OCI-LY3 (cell line): Measurements from ENCODE around the gene UNC79.
A peak's percentile ranks its signal among the peaks of the same experiment; 100 is the strongest.

Source experiments
- H2AFZ ChIP-seq: fragments of 200-600, 300-600 bp; shearing (Covaris generic); 2 replicates; pipeline ENCODE4 v1.6.0; 2014; ENCODE audit warnings: antibody characterized with exemption, low read depth, low read length
- H3K27ac ChIP-seq: fragments of 200-600, 300-600 bp; sonication (generic); 2 replicates; pipeline ENCODE4 v1.5.1; 2014; ENCODE audit warnings: mild to moderate bottlenecking, low read length, moderate library complexity, mixed read lengths
- H3K27me3 ChIP-seq: fragments of 200-600, 300-600 bp; sonication (generic); 2 replicates; pipeline ENCODE4 v1.6.1; 2014; ENCODE audit warnings: low read depth, low read length, mixed read lengths
- H3K36me3 ChIP-seq: fragments of 200-600, 300-600 bp; sonication (generic); replicated peaks from 2 replicates; pipeline ENCODE3; 2014; ENCODE audit warnings: low read depth, low read length, mixed read lengths
- H3K4me1 ChIP-seq: fragments of 300-600, 200-600 bp; sonication (generic); 2 replicates; pipeline ENCODE4 v1.6.1; 2014; ENCODE audit warnings: low read length, mixed read lengths
- H3K4me2 ChIP-seq: fragments of 200-600, 300-600 bp; sonication (generic); 2 replicates; pipeline ENCODE4 v1.6.1; 2014; ENCODE audit warnings: low read length, mixed read lengths
- H3K4me3 ChIP-seq: fragments of 300-600, 200-600 bp; sonication (generic); 2 replicates; pipeline ENCODE4 v1.5.1; 2014; ENCODE audit warnings: antibody characterized with exemption, mild to moderate bottlenecking, low read length, moderate library complexity
- H3K79me2 ChIP-seq: fragments of 300-600, 200-600 bp; shearing (Covaris generic); 2 replicates; pipeline ENCODE4 v1.6.1; 2014; ENCODE audit warnings: mild to moderate bottlenecking, low read length, mixed read lengths
- H3K9ac ChIP-seq: fragments of 300-600, 200-600 bp; shearing (Covaris generic); 2 replicates; pipeline ENCODE4 v1.6.0; 2014; ENCODE audit warnings: mild to moderate bottlenecking, low read length, moderate library complexity
- H3K9me3 ChIP-seq: fragments of 200-600, 300-600 bp; shearing (Covaris generic); 2 replicates; pipeline ENCODE4 v1.6.1; 2014; ENCODE audit warnings: low read length, mixed read lengths; ENCODE audit not compliant: insufficient read depth
- H4K20me1 ChIP-seq: fragments of 200-600, 300-600 bp; sonication (generic); 2 replicates; pipeline ENCODE4 v1.6.1; 2016; ENCODE audit warnings: low read length, mixed read lengths; ENCODE audit not compliant: insufficient read depth
- CTCF ChIP-seq: fragments of 200-600, 300-600 bp; sonication (generic); IDR thresholded peaks from 2 replicates; pipeline ENCODE4 v1.5.1; 2014; ENCODE audit warnings: antibody characterized with exemption, low read length, low read depth
- EZH2phosphoT487 ChIP-seq: fragments of 200-600 bp; shearing (Covaris generic); IDR thresholded peaks from 2 replicates; pipeline ENCODE4 v1.6.1; 2018; ENCODE audit warnings: antibody characterized with exemption, mixed run types, low read depth

The UNC79 gene

GRCh38 chr14:93536945-93537344 lies 106.2 kb downstream of the UNC79 start:
- H3K9ac ChIP-seq = no peak overlapping the region
- H3K4me3 ChIP-seq = no peak overlapping the region
- H4K20me1 ChIP-seq = no peaks in the 10 kb centered on the region
- no peak overlapping the region for H2AFZ ChIP-seq
- H3K4me2 ChIP-seq = no peak overlapping the region
- TF ChIP-seq CTCF (peak; percentile 66), EZH2phosphoT487 (no peak)
- no peaks in the 10 kb centered on the region for H3K27me3 ChIP-seq
- no peaks in the 10 kb centered on the region for H3K9me3 ChIP-seq
- peaks cover 31% of the 10 kb centered on the region for H3K4me1 ChIP-seq
- no peaks in the 10 kb centered on the region for H3K79me2 ChIP-seq
- no peak overlapping the region for H3K27ac ChIP-seq
- H3K36me3 ChIP-seq = no peaks in the 10 kb centered on the region

- Histone ChIP-seq H3K79me2 (no peaks in the 10 kb centered on the region), H3K4me2 (no peak overlapping the region), H3K27me3 (no peaks in the 10 kb centered on the region), H3K9me3 (no peaks in the 10 kb centered on the region), H4K20me1 (no peaks in the 10 kb centered on the region), H3K4me1 (peaks cover 27% of the 10 kb centered on the region), H3K27ac (no peak overlapping the region), H3K36me3 (no peaks in the 10 kb centered on the region), H3K4me3 (no peak overlapping the region), H2AFZ (no peak overlapping the region), H3K9ac (no peak overlapping the region)
- TF ChIP-seq EZH2phosphoT487 (no peak), CTCF (no peak)
Observed at GRCh38 chr14:93537951-93538350, 107.2 kb downstream of the UNC79 start.

- no peak for TF ChIP-seq CTCF
- no peak for TF ChIP-seq EZH2phosphoT487
- Histone ChIP-seq H3K4me2 (no peak overlapping the region), H3K9ac (no peak overlapping the region), H3K27me3 (no peaks in the 10 kb centered on the region), H3K4me3 (no peak overlapping the region), H3K4me1 (peaks cover 22% of the 10 kb centered on the region), H3K27ac (no peak overlapping the region), H3K36me3 (no peaks in the 10 kb centered on the region), H2AFZ (no peak overlapping the region), H4K20me1 (no peaks in the 10 kb centered on the region), H3K79me2 (no peaks in the 10 kb centered on the region), H3K9me3 (no peaks in the 10 kb centered on the region)
Observed at GRCh38 chr14:93538413-93538812, 107.7 kb downstream of the UNC79 start.

- peak overlapping the region; percentile 18; the same call in 1 of the 2 replicates for H3K4me2 ChIP-seq
- no peak overlapping the region for H3K9ac ChIP-seq
- no peaks in the 10 kb centered on the region for H3K79me2 ChIP-seq
- H3K4me1 ChIP-seq = peaks cover 21% of the 10 kb centered on the region
- no peaks in the 10 kb centered on the region for H3K9me3 ChIP-seq
- no peaks in the 10 kb centered on the region for H3K27me3 ChIP-seq
- no peak for TF ChIP-seq EZH2phosphoT487
- TF ChIP-seq CTCF = no peak
- H2AFZ ChIP-seq = no peak overlapping the region
- no peak overlapping the region for H3K27ac ChIP-seq
- H4K20me1 ChIP-seq = no peaks in the 10 kb centered on the region
- H3K4me3 ChIP-seq = no peak overlapping the region
- no peaks in the 10 kb centered on the region for H3K36me3 ChIP-seq
Observed at GRCh38 chr14:93540235-93540634, 109.5 kb downstream of the UNC79 start.
